Measurements from ENCODE around the gene PLB1.

GRCh38 chr2:28674062-28674712, 178.3 kb downstream of the PLB1 start:
- TF ChIP-seq CTCF (IDR thresholded peaks at IDR 0.05) (no peak), POLR2A (IDR thresholded peaks at IDR 0.05) (no peak)

Measured in stomach (tissue), 4 donors.